Activated CD4-positive, alpha-beta T cell treated with anti-CD3 and anti-CD28 coated beads, Interleukin-2, Interleukin-6, amounts not matched to agents 100 ng/mL and 50 ng/mL, durations not matched to agents 16 hours and 8 hours (primary cell): ENCODE measurements around the gene CDH3.

ENCODE experiments used
- DNase-seq: peaks from one replicate; pipeline ENCODE4 v3.0.0-alpha.2; 2020

The CDH3 gene

GRCh38 chr16:68644715-68645493, at the start of gene CDH3:
Gene CDH3 (plus strand): TSS chr16:68645310. CDS start chr16:68645380, 70 bp downstream.
- no peak for DNase-seq

- DNase-seq = no peak
Measured at GRCh38 chr16:68596266-68596665, 48.8 kb upstream of the CDH3 start.

GRCh38 chr16:68599586-68599985, 45.5 kb upstream of the CDH3 start:
- DNase-seq = no peak

- no peak for DNase-seq
Measured at GRCh38 chr16:68605746-68606145, 39.4 kb upstream of the CDH3 start.

GRCh38 chr16:68607443-68607842, 37.7 kb upstream of the CDH3 start:
- no peak for DNase-seq

- no peak for DNase-seq
Measured at GRCh38 chr16:68608330-68608729, 36.8 kb upstream of the CDH3 start.

GRCh38 chr16:68612996-68613395, 32.1 kb upstream of the CDH3 start:
- DNase-seq = no peak

GRCh38 chr16:68617734-68618133, 27.4 kb upstream of the CDH3 start:
- no peak for DNase-seq

- no peak for DNase-seq
Measured at GRCh38 chr16:68626557-68626956, 18.6 kb upstream of the CDH3 start.

- DNase-seq = no peak
Measured at GRCh38 chr16:68627951-68628425, 17.1 kb upstream of the CDH3 start.

- DNase-seq = no peak
Measured at GRCh38 chr16:68629351-68629910, 15.7 kb upstream of the CDH3 start.

GRCh38 chr16:68636064-68636560, 9.0 kb upstream of the CDH3 start:
- no peak for DNase-seq

GRCh38 chr16:68636818-68637217, 8.3 kb upstream of the CDH3 start:
- DNase-seq = no peak

- DNase-seq = no peak
Measured at GRCh38 chr16:68640972-68641371, 4.1 kb upstream of the CDH3 start.

GRCh38 chr16:68642047-68642435, 3.1 kb upstream of the CDH3 start:
- no peak for DNase-seq

GRCh38 chr16:68642436-68643101, 2.5 kb upstream of the CDH3 start:
- DNase-seq = no peak

GRCh38 chr16:68643227-68643626, 1.9 kb upstream of the CDH3 start:
- no peak for DNase-seq

- no peak for DNase-seq
Measured at GRCh38 chr16:68643847-68644246, 1.3 kb upstream of the CDH3 start.

- no peak for DNase-seq
Measured at GRCh38 chr16:68644296-68644695, 814 bp upstream of the CDH3 start.

- no peak for DNase-seq
Measured at GRCh38 chr16:68645494-68646388, 631 bp downstream of the CDH3 start.

GRCh38 chr16:68646953-68647659, 2.0 kb downstream of the CDH3 start:
- no peak for DNase-seq

- DNase-seq = no peak
Measured at GRCh38 chr16:68651136-68651535, 6.0 kb downstream of the CDH3 start.
